HepG2 (cell line): ENCODE results near the gene SLC51B.

ENCODE experiments used
- ELF3 ChIP-seq: IDR thresholded peaks from 2 replicates; pipeline ENCODE4 v1.6.1; 2016; ENCODE audit warnings: missing genetic modification reagents, missing compliant biosample characterization
- EZH2 ChIP-seq: conservative IDR thresholded peaks from 2 replicates; pipeline ENCODE4 v1.6.1; 2012; ENCODE audit warnings: mild to moderate bottlenecking, low read depth, low read length, moderate library complexity
- POLR2A ChIP-seq, 2 experiments: IDR thresholded peaks; 2 replicates each; pipeline ENCODE4 v1.6.1; 2011; ENCODE audit warnings: low read depth in 2 of 2, low read length in 2 of 2, mild to moderate bottlenecking in 1 of 2, moderate library complexity in 1 of 2; ENCODE audit not compliant: insufficient read depth in 1 of 2
- ZNF33A ChIP-seq: sonication (generic); formaldehyde crosslinking; IDR thresholded peaks from 2 replicates; pipeline ENCODE4 v1.5.1; 2020; ENCODE audit warnings: missing genetic modification reagents, mild to moderate bottlenecking, moderate library complexity, borderline replicate concordance
- TF ChIP-seq, protein P1 (sequence below): sonication (generic); formaldehyde crosslinking; IDR thresholded peaks from 2 replicates; pipeline ENCODE4 v1.5.0; 2020; ENCODE audit warnings: mild to moderate bottlenecking, missing genetic modification reagents, moderate library complexity
- TF ChIP-seq, protein P2 (sequence below): sonication (generic); formaldehyde crosslinking; IDR thresholded peaks from 2 replicates; pipeline ENCODE4 v1.4.0; 2020; ENCODE audit warnings: missing genetic modification reagents

DNA sequence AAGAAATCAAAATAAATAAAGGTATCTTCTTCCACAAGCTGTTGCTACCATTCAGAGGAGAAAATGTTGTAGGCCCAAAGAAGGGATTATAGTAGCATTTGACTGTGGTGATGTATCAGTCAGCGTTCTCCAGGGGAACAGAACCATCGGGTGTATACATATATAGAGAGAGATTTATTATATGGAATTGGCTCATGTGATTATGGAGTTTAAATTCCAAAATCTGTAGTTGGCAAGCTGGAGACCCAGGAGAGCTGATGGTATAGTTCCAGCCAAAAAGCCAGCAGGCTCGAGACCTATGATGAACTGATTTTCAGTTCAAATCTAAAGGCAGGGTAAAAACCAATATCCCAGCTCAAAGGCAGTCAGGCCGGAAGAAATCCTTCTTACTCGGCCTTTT lies 48.1 kb upstream of the SLC51B start:
- TF ChIP-seq, protein P1, sequence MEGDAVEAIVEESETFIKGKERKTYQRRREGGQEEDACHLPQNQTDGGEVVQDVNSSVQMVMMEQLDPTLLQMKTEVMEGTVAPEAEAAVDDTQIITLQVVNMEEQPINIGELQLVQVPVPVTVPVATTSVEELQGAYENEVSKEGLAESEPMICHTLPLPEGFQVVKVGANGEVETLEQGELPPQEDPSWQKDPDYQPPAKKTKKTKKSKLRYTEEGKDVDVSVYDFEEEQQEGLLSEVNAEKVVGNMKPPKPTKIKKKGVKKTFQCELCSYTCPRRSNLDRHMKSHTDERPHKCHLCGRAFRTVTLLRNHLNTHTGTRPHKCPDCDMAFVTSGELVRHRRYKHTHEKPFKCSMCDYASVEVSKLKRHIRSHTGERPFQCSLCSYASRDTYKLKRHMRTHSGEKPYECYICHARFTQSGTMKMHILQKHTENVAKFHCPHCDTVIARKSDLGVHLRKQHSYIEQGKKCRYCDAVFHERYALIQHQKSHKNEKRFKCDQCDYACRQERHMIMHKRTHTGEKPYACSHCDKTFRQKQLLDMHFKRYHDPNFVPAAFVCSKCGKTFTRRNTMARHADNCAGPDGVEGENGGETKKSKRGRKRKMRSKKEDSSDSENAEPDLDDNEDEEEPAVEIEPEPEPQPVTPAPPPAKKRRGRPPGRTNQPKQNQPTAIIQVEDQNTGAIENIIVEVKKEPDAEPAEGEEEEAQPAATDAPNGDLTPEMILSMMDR (CRISPR knock-in tag): no peak
- TF ChIP-seq EZH2 (no peak), ZNF33A (CRISPR knock-in tag) (no peak), ELF3 (no peak), POLR2A (IDR thresholded peaks at IDR 0.05; ENCODE audit: insufficient read depth in 1 of 2, low read depth in 2 of 2, low read length in 2 of 2) (no peak)
- TF ChIP-seq, protein P2, sequence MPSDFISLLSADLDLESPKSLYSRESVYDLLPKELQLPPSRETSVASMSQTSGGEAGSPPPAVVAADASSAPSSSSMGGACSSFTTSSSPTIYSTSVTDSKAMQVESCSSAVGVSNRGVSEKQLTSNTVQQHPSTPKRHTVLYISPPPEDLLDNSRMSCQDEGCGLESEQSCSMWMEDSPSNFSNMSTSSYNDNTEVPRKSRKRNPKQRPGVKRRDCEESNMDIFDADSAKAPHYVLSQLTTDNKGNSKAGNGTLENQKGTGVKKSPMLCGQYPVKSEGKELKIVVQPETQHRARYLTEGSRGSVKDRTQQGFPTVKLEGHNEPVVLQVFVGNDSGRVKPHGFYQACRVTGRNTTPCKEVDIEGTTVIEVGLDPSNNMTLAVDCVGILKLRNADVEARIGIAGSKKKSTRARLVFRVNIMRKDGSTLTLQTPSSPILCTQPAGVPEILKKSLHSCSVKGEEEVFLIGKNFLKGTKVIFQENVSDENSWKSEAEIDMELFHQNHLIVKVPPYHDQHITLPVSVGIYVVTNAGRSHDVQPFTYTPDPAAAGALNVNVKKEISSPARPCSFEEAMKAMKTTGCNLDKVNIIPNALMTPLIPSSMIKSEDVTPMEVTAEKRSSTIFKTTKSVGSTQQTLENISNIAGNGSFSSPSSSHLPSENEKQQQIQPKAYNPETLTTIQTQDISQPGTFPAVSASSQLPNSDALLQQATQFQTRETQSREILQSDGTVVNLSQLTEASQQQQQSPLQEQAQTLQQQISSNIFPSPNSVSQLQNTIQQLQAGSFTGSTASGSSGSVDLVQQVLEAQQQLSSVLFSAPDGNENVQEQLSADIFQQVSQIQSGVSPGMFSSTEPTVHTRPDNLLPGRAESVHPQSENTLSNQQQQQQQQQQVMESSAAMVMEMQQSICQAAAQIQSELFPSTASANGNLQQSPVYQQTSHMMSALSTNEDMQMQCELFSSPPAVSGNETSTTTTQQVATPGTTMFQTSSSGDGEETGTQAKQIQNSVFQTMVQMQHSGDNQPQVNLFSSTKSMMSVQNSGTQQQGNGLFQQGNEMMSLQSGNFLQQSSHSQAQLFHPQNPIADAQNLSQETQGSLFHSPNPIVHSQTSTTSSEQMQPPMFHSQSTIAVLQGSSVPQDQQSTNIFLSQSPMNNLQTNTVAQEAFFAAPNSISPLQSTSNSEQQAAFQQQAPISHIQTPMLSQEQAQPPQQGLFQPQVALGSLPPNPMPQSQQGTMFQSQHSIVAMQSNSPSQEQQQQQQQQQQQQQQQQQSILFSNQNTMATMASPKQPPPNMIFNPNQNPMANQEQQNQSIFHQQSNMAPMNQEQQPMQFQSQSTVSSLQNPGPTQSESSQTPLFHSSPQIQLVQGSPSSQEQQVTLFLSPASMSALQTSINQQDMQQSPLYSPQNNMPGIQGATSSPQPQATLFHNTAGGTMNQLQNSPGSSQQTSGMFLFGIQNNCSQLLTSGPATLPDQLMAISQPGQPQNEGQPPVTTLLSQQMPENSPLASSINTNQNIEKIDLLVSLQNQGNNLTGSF: no peak
